ENCODE data around the gene CDH11. TPM values are rescaled to one million over a fixed set of nuclear protein-coding genes. Genes with fewer than 3 reads are reported as not detected.
A peak's percentile ranks its signal among the peaks of the same experiment; 100 is the strongest.

CDH11 gene
- polyA plus RNA-seq, 1 experiment, result 276 TPM

GRCh38 chr16:65064131-65064530, 57.7 kb downstream of the CDH11 start:
- no peak for DNase-seq (ENCODE audit: low read depth, low spot score)
- H3K27ac ChIP-seq (ENCODE audit: low read depth, low read length), result no peak overlapping the region
- TF ChIP-seq CTCF (IDR thresholded peaks at IDR 0.05; ENCODE audit: low read depth, low read length), result no peak
- H3K4me3 ChIP-seq (ENCODE audit: low read depth, low read length), result no peak overlapping the region
- no peaks in the 10 kb centered on the region for H3K27me3 ChIP-seq (ENCODE audit: control insufficient read depth, insufficient read depth, low read length)
- no peaks in the 10 kb centered on the region for H3K9me3 ChIP-seq (ENCODE audit: control insufficient read depth, insufficient read depth, low read length)
- POLR2A ChIA-PET, result no interaction called here
- CTCF ChIA-PET, result no interaction called here

GRCh38 chr16:65062736-65063583, 58.9 kb downstream of the CDH11 start:
- no peak for DNase-seq (ENCODE audit: low read depth, low spot score)
- peak; percentile 19; the same call in 1 of the 2 replicates for TF ChIP-seq CTCF (IDR thresholded peaks at IDR 0.05; ENCODE audit: low read depth, low read length)
- Histone ChIP-seq H3K27me3 (ENCODE audit: control insufficient read depth, insufficient read depth, low read length) (no peaks in the 10 kb centered on the region), H3K27ac (ENCODE audit: low read depth, low read length) (no peak overlapping the region), H3K4me3 (ENCODE audit: low read depth, low read length) (no peak overlapping the region), H3K9me3 (ENCODE audit: control insufficient read depth, insufficient read depth, low read length) (no peaks in the 10 kb centered on the region)
- ChIA-PET CTCF (no interaction called here), POLR2A (no interaction called here)

- no peak overlapping the region for H3K4me3 ChIP-seq (ENCODE audit: low read depth, low read length)
Measured at GRCh38 chr16:65061935-65062518, 59.8 kb downstream of the CDH11 start.

GRCh38 chr16:65061263-65061662, 60.6 kb downstream of the CDH11 start:
- no peak for DNase-seq (ENCODE audit: low read depth, low spot score)
- Histone ChIP-seq H3K9me3 (ENCODE audit: control insufficient read depth, insufficient read depth, low read length) (no peaks in the 10 kb centered on the region), H3K27ac (ENCODE audit: low read depth, low read length) (no peak overlapping the region), H3K4me3 (ENCODE audit: low read depth, low read length) (no peak overlapping the region), H3K27me3 (ENCODE audit: control insufficient read depth, insufficient read depth, low read length) (no peaks in the 10 kb centered on the region)
- no peak for TF ChIP-seq CTCF (IDR thresholded peaks at IDR 0.05; ENCODE audit: low read depth, low read length)
- CTCF ChIA-PET, result no interaction called here
- POLR2A ChIA-PET, result no interaction called here

More at GRCh38 chr16:65061935-65062518, 59.8 kb downstream of the CDH11 start:
- no peak for DNase-seq (ENCODE audit: low read depth, low spot score)
- Histone ChIP-seq H3K9me3 (ENCODE audit: control insufficient read depth, insufficient read depth, low read length) (no peaks in the 10 kb centered on the region), H3K27me3 (ENCODE audit: control insufficient read depth, insufficient read depth, low read length) (no peaks in the 10 kb centered on the region), H3K27ac (ENCODE audit: low read depth, low read length) (no peak overlapping the region)
- ChIA-PET POLR2A (no interaction called here), CTCF (no interaction called here)
- no peak for TF ChIP-seq CTCF (IDR thresholded peaks at IDR 0.05; ENCODE audit: low read depth, low read length)

GRCh38 chr16:65059406-65059980, 62.4 kb downstream of the CDH11 start:
- no peak for DNase-seq (ENCODE audit: low read depth, low spot score)
- H3K9me3 ChIP-seq (ENCODE audit: control insufficient read depth, insufficient read depth, low read length), result no peaks in the 10 kb centered on the region
- H3K4me3 ChIP-seq (ENCODE audit: low read depth, low read length), result no peak overlapping the region
- TF ChIP-seq CTCF (IDR thresholded peaks at IDR 0.05; ENCODE audit: low read depth, low read length), result no peak
- H3K27me3 ChIP-seq (ENCODE audit: control insufficient read depth, insufficient read depth, low read length), result no peaks in the 10 kb centered on the region
- H3K27ac ChIP-seq (ENCODE audit: low read depth, low read length), result no peak overlapping the region
- POLR2A ChIA-PET, result no interaction called here
- CTCF ChIA-PET, result no interaction called here

Measured in AG04450 (cell line).